Fibroblast of skin of right biceps (primary cell): ENCODE results near the gene CFAP157.

Source experiments
- DNase-seq: peaks from one replicate; pipeline ENCODE4 v3.0.0-alpha.2; 2013

CFAP157 gene

GRCh38 chr9:127693697-127694096 is 13.1 kb upstream of the CFAP157 start:
- no peak for DNase-seq

- peak; percentile 48 for DNase-seq
These were observed 11.7 kb upstream of the CFAP157 start for GRCh38 chr9:127694890-127695720.

DNA sequence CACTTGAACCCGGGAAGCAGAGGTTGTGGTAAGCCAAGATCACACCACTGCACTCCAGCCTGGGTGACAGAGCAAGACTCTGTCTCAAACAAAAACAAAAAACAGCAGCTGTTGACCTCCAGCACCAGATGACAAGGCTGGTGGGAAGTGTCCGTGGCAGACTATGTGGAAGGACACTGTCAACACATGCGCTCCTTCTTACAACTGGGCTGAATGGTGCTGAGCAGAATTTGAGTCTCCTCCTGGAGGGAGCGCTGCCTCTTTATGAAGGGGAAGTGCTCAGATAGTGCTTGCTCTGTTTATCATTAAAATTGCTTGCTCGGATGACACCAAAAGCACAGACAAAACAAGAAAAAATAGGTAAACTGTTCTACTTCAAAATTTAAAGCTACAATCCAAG is 9.2 kb upstream of the CFAP157 start:
- no peak for DNase-seq

- DNase-seq, result no peak
These were observed 8.4 kb upstream of the CFAP157 start for GRCh38 chr9:127698386-127698785.

DNA sequence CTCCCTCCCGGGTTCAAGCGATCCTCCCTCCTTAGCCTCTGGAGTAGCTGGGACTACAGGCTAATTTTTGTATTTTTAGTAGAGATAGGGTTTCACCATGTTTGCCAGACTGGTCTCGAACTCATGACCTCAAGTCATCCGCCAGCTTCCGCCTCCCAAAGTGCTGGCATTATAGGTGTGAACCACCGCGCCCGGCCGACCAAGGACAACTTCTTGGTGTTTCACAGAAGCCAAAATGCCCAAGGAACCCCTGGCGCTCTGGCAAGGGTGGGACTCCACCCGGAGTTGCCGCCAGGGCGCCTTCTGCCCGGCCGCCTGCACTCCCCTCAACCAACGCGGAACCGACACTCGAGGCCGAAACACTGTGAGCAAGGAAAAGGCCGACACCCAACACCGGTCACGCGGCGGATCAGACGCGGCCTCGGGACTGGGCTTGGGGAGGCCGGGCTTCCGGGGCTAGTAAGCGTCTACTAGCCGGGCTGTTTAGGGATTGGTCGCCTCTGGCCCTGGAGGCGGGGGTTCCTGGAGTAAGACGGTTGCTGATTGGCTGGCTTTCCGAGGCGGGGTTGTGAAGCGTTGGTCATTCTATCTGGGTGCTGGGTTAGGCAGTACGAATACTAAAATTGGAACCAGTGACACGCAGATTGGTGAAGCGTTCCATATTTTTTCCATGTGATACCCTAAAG is 7.7 kb upstream of the CFAP157 start:
- peak; percentile 96 for DNase-seq

DNA sequence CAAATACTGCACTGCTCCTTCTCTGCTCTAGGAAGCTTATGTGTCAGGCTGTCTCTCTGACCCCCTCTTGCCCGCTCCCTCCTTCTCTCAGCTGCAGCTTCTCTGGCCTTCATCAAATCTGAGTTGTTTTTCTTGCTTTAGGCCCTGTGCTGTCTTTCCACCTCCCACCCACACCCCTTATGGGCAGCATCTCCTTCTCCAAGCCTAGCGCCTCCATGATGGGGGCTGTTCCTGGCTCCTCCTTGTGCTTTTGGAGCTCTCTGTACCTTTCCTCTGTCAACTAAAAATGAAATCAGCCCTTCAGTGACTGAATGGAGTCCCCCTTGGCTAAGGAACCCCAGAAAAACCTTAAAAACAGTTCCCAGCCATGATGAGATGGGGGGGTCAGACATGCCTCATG is 6.6 kb upstream of the CFAP157 start:
- DNase-seq, result no peak

DNA sequence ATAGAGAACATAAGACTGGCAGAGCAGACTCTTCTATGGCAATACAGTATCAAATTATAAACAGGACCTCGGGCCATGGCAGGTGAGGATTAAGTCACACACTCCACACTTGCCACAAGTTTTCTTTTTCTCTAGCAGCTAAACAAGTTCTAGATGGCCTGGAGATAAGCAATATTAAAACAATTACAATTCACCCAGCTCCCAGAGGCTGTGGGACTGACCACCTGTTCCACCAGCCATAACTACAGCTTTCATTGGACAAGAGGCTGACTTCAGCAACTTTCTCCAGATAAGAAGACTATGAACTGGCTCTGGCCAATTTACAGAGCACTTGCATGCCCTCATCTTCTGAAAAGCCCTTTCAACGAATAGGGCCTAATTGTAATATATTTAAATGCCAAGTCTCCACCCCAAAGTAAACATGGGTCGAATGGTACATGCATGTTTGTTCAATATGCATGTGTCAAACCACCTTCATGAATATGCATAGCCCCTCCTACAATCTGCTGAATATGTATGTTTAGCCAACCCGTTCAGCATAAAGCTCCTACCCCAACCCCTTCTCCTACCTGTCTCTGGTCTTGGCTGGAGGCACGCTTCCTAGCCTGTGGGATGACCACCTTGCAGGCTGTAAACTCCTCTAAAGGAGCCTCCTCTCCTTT is 6.1 kb upstream of the CFAP157 start:
- no peak for DNase-seq

DNA sequence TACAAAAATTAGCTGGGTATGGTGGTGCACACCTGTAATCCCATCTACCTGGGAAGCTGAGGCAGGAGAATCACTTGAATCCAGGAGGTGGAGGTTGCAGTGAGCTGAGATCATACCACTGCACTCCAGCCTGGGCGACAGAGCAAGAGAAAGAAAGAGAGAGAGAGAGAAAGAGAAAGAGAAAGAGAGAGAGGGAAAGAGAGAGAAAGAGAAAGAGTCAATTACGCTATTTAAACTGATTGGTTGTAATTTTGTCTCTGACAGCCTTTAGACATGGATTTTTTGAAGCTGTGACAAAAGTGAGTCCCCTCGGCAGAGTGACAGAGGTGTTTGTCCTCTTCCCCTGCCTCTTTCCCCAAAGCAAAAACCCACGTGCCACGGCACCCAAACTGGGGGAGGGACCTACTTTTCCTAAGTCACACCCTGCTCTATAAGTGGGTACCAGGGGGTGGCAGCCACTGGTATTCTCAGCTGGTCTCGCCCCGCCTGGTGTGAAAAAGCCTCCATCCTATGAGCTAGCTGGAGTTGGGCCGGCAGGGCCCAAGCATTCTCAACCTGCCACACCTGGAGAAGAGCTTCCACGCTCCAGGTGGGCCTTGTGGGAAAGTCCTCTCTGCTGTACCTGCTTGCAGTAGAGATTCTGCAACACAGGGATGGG is 3.4 kb upstream of the CFAP157 start:
- no peak for DNase-seq

- no peak for DNase-seq
These were observed 1.0 kb upstream of the CFAP157 start for GRCh38 chr9:127705577-127706379.

DNA sequence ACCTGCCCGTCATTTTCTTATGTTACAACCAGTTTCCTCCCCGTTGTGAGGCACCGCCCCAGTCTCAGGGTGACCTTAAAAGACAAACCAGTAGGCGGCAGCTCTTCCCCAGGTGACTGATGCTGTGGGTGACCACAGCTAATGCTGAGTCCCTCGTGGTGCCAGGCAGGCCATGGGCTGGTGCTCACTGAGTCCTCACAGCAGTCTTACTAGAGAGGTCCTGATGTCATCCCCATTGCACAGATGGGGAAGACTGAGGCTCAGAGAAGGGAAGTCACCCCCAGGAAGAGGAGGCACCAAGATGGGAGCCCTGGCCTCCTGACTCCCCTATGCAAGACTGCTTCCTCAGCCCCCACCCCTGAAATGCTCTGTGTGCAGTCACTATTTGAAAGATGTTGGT is 978 bp downstream of the CFAP157 start:
- no peak for DNase-seq

DNA sequence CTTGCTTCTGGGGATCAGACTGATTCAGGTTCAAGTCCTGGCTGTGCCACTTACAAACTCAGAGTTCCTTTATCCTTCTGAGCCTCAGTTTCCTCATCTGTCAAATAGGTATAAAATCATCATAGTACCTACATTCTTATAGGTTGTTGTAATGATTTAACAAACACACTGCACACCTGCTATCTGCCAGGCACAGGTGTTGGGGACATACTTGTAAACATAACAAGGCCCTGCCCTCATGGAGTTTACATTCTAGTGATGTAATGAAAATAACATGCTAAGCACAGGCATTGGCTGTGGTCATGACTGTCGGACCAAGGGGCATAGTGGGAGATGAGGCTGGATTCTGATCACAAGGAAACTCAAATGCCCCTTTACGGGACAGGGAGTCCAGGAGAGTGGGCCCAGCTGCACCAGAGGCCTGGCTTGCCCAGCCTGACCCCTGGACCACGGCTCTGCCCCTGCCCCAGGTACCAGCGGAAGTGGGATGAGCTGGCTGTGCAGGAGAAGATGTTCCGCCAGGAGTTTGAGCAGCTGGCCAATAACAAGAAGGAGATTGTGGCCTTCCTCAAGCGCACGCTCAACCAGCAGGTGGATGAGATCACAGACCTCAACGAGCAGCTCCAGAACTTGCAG is 2.3 kb downstream of the CFAP157 start:
- no peak for DNase-seq

DNA sequence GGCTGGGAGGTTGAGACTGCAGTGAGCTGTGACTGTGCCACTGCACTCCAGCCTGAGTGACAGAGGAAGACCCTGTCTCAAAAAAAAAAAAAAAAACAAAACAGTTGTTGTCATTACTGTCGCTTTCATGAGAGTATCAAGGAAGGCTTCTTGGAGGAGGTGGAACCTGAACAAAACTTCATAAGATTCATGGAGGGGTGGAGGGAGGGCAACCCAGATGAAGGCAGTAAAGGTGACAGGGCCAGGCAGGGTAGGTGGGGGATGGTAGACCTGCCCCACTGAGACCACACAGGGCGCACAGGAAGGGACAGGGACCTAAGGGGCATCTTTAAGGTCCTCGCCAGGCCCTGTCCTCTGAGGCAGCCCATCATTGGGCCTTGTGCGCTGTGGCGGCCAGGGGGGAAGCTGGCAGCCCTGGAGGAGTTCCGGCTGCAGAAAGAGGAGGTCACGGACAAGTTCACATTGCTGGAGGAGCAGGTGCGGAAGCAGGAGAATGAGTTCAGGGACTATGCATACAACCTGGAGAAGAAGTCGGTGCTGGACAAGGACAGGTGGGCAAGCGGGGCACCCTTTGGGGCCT is 3.5 kb downstream of the CFAP157 start:
- no peak for DNase-seq

- no peak for DNase-seq
These were observed 4.5 kb downstream of the CFAP157 start for GRCh38 chr9:127711226-127711701.

DNA sequence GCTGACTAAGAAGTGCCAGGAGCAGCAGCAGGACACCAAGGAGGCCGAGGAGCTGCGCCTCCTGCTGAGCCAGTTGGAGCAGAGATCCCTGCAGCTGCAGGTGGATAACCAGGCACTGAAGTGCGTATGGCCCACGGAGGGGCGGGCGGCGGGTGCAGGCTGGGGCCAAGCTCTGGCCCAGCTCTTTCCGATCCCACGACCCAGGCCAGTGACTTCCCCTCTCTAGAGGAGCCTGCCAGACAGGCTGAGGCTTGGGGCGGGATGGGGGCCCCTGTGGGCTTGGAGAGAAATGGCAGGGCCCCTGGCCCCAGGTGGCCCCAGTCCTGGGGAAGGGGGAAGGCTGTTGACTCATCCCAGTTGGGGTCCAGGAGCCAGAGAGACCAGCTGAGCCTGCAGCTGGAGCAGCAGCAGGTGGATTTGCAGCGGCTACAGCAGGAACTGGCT is 5.1 kb downstream of the CFAP157 start:
- no peak for DNase-seq

- no peak for DNase-seq
These were observed 5.6 kb downstream of the CFAP157 start for GRCh38 chr9:127712371-127712770.

DNA sequence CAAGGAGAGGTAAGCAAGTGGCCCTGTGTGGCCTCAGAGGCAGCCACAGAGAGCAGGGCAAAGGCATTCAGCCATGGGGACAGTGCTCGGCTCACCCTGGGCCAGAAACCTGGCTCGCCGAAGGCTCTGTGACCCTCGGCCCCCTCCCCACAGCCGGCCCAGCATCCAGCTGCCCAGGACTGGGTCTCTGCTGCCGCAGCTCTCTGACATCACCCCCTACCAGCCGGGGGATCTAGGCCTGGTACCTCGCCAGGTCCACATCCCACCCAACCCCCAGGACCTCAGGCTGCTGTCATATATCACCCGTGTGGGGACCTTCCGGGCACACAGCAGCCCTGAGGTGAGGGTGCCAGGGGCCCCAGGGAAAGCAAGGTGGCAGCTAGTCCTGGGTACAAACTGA is 6.1 kb downstream of the CFAP157 start:
- DNase-seq, result no peak

DNA sequence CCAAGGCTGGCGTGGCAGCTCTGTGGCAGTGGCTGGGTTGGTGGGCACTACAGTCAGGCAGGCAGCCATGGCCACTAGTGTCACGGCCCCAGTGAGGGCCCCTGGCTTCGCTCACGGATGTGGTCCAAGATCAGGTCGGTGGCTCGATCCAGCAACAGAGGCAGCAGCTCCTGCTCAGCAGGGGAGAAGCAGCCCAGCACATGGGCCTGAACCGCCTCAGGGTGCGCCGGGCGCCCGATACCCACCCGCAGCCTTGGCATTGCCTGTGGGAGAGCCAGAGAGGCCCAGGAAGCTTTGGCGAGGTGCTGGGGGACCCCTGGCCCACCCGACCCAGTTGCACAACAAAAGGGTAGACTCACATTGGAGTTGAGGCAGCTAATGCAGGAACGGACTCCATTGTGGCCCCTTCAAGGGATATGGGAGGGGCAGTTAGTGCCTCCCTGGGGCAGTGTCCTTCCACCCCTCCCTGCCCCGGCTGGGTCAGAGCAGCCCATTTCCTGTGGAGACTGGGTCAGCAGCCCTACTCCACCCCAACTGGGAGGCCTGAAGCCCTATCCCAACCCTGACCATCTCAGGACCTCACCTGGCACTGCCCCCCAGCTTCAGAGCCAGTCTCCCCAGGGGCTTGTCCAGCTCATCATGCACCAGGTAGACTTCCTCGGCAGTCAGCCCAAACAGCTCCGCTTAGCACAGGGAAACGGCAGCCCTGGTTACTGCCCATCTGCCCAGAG is 7.4 kb downstream of the CFAP157 start:
- DNase-seq, result no peak

GRCh38 chr9:127714951-127715469 is 8.2 kb downstream of the CFAP157 start:
- no peak for DNase-seq

GRCh38 chr9:127715470-127716337 is 8.9 kb downstream of the CFAP157 start, which contains the start of the genes PTRH1 and TTC16:
PTRH1 (minus strand) TSS chr9:127715663; CDS start chr9:127715639, 24 bp downstream.
TTC16 (plus strand) TSS chr9:127716079; CDS start chr9:127716146, 67 bp downstream.
- DNase-seq, result peak; percentile 95
